WTC11 (cell line): ENCODE data around the gene LRSAM1. TPM values are rescaled to one million over a fixed set of nuclear protein-coding genes. Genes with fewer than 3 reads are reported as not detected.
A peak's percentile ranks its signal among the peaks of the same experiment; 100 is the strongest.

ENCODE experiments used
- ATAC-seq: fragments of 200-7000 bp; cut with Tn5 transposase; 2 replicates; pipeline ENCODE4 v1.10.0; 2021; ENCODE audit warnings: mild to moderate bottlenecking, moderate library complexity
- CTCF ChIA-PET: fragments of 300-600 bp; sonication (Branson Sonifier 250); formaldehyde crosslinking; loops from one replicate; lab custom pipeline; 2021; ENCODE audit warnings: antibody characterized with exemption; lab: Charles Lee
- POLR2A ChIA-PET: fragments of 350-600 bp; sonication (Branson Sonifier 250); formaldehyde crosslinking; loops from one replicate; lab custom pipeline; 2021; ENCODE audit warnings: antibody characterized with exemption; lab: Charles Lee
- DNase-seq: peaks from one replicate; pipeline ENCODE4 v3.0.0; 2021; ENCODE audit warnings: low spot score
- H3K27ac Mint-ChIP-seq: 2 replicates; pipeline ENCODE4 v1.8.0; 2021; ENCODE audit warnings: mixed read lengths
- H3K27me3 Mint-ChIP-seq: 2 replicates; pipeline ENCODE4 v1.8.0; 2021; ENCODE audit warnings: low read depth, mild to moderate bottlenecking, moderate library complexity, mixed read lengths
- H3K36me3 Mint-ChIP-seq: 2 replicates; pipeline ENCODE4 v1.8.0; 2021; ENCODE audit warnings: mixed read lengths
- H3K4me1 Mint-ChIP-seq: 2 replicates; pipeline ENCODE4 v1.8.0; 2022; ENCODE audit warnings: mixed read lengths
- H3K4me3 Mint-ChIP-seq: 2 replicates; pipeline ENCODE4 v1.8.0; 2021; ENCODE audit warnings: mild to moderate bottlenecking, moderate library complexity, mixed read lengths
- H3K9me3 Mint-ChIP-seq: 2 replicates; pipeline ENCODE4 v1.8.0; 2021; ENCODE audit warnings: mixed read lengths
- CBFB ChIP-seq: sonication (generic); formaldehyde crosslinking; IDR thresholded peaks from 2 replicates; pipeline ENCODE4 v1.8.1; 2022; ENCODE audit warnings: mild to moderate bottlenecking, low read depth, missing genetic modification reagents
- CDX4 ChIP-seq: fragments of 250-450 bp; sonication (Bioruptor Pico); IDR thresholded peaks from 2 replicates; pipeline ENCODE4 v1.9.0; 2021; ENCODE audit warnings: moderate library complexity, mild to moderate bottlenecking, inconsistent platforms, borderline replicate concordance
- CREM ChIP-seq: sonication (generic); formaldehyde crosslinking; IDR thresholded peaks from 2 replicates; pipeline ENCODE4 v1.8.1; 2022; ENCODE audit warnings: mild to moderate bottlenecking, missing genetic modification reagents, moderate library complexity
- CTCF ChIP-seq: fragments of 200-600 bp; IDR thresholded peaks from 2 replicates; pipeline ENCODE4 v1.8.0; 2022; ENCODE audit warnings: antibody characterized with exemption
- E2F5 ChIP-seq: sonication (generic); formaldehyde crosslinking; IDR thresholded peaks from 2 replicates; pipeline ENCODE4 v1.8.1; 2022; ENCODE audit warnings: mild to moderate bottlenecking, moderate library complexity, missing genetic modification reagents
- FOXJ3 ChIP-seq: sonication (generic); formaldehyde crosslinking; IDR thresholded peaks from 2 replicates; pipeline ENCODE4 v1.9.0; 2021; ENCODE audit warnings: missing genetic modification reagents, mild to moderate bottlenecking, borderline replicate concordance
- FOXP1 ChIP-seq: sonication (generic); formaldehyde crosslinking; IDR thresholded peaks from 2 replicates; pipeline ENCODE4 v1.8.0; 2022; ENCODE audit warnings: missing genetic modification reagents, mild to moderate bottlenecking, moderate library complexity, borderline replicate concordance
- FOXP4 ChIP-seq: sonication (generic); formaldehyde crosslinking; IDR thresholded peaks from 2 replicates; pipeline ENCODE4 v1.8.0; 2022; ENCODE audit warnings: mild to moderate bottlenecking, missing genetic modification reagents
- IRF2 ChIP-seq: sonication (generic); formaldehyde crosslinking; IDR thresholded peaks from 2 replicates; pipeline ENCODE4 v1.8.0; 2022; ENCODE audit warnings: low read depth, missing genetic modification reagents, borderline replicate concordance
- JUN ChIP-seq: sonication (generic); formaldehyde crosslinking; IDR thresholded peaks from 2 replicates; pipeline ENCODE4 v1.8.0; 2023; ENCODE audit warnings: mild to moderate bottlenecking, missing genetic modification reagents
- KAT7 ChIP-seq: sonication (generic); formaldehyde crosslinking; IDR thresholded peaks from 2 replicates; pipeline ENCODE4 v1.8.1; 2023; ENCODE audit warnings: missing genetic modification reagents, mild to moderate bottlenecking, borderline replicate concordance
- PREB ChIP-seq: sonication (generic); formaldehyde crosslinking; IDR thresholded peaks from 2 replicates; pipeline ENCODE4 v1.8.1; 2022; ENCODE audit warnings: mild to moderate bottlenecking, missing genetic modification reagents, moderate library complexity, borderline replicate concordance
- RELA ChIP-seq: sonication (generic); formaldehyde crosslinking; IDR thresholded peaks from 2 replicates; pipeline ENCODE4 v1.8.1; 2022; ENCODE audit warnings: missing genetic modification reagents, mild to moderate bottlenecking, borderline replicate concordance
- SMAD4 ChIP-seq: sonication (generic); formaldehyde crosslinking; IDR thresholded peaks from 2 replicates; pipeline ENCODE4 v1.8.0; 2022; ENCODE audit warnings: mild to moderate bottlenecking, missing genetic modification reagents
- ZBTB21 ChIP-seq: sonication (generic); formaldehyde crosslinking; IDR thresholded peaks from 2 replicates; pipeline ENCODE4 v1.8.1; 2023; ENCODE audit warnings: mild to moderate bottlenecking, missing genetic modification reagents, borderline replicate concordance
- ZNF281 ChIP-seq: sonication (generic); formaldehyde crosslinking; IDR thresholded peaks from 2 replicates; pipeline ENCODE4 v1.8.0; 2023; ENCODE audit warnings: mild to moderate bottlenecking, missing genetic modification reagents
- ZNF671 ChIP-seq: fragments of 250-450 bp; sonication (Bioruptor Pico); IDR thresholded peaks from 2 replicates; pipeline ENCODE4 v1.8.0; 2021; ENCODE audit warnings: mild to moderate bottlenecking
- ZSCAN18 ChIP-seq: fragments of 250-450 bp; sonication (Bioruptor Pico); IDR thresholded peaks from 2 replicates; pipeline ENCODE4 v2.1.2; 2022; ENCODE audit warnings: mild to moderate bottlenecking, moderate library complexity
- total RNA-seq: library from RNA; stranded (reverse); gene quantifications from 3 replicates; pipeline ENCODE4 v1.2.3, GENCODE V29; 2021

Gene LRSAM1
- total RNA-seq, 1 experiment from 2014 or later: 32.4 TPM

GRCh38 chr9:127494304-127494702, 43.0 kb downstream of the LRSAM1 start:
- H3K4me3 Mint-ChIP-seq: no peak overlapping the region
- no peak for ATAC-seq
- no peak for TF ChIP-seq FOXP1 (CRISPR knock-in tag)
- no peak for TF ChIP-seq ZSCAN18
- TF ChIP-seq PREB: no peak
- TF ChIP-seq IRF2 (CRISPR knock-in tag): no peak
- no peak for TF ChIP-seq FOXP4 (CRISPR knock-in tag)
- TF ChIP-seq CREM (CRISPR knock-in tag): no peak
- no peak for TF ChIP-seq CTCF
- TF ChIP-seq KAT7 (CRISPR knock-in tag): no peak
- no peak for TF ChIP-seq ZNF671 (CRISPR knock-in tag)
- TF ChIP-seq, all 79 proteins: peak for 0
- no peaks in the 10 kb centered on the region for H3K9me3 Mint-ChIP-seq
- CTCF ChIA-PET: interaction anchor here (2.1 kb wide), 1 partner anchor 39 kb away, joined by 4 read pairs; no protein-coding TSS in a partner anchor
- H3K27me3 Mint-ChIP-seq: no peaks in the 10 kb centered on the region
- peaks cover 9% of the 10 kb centered on the region for H3K36me3 Mint-ChIP-seq
- POLR2A ChIA-PET: no interaction called here
- peak overlapping the region; percentile 85 for H3K27ac Mint-ChIP-seq
- no peak for DNase-seq
- H3K4me1 Mint-ChIP-seq: peaks cover 5% of the 10 kb centered on the region

GRCh38 chr9:127495884-127496555, 44.7 kb downstream of the LRSAM1 start:
- Mint-ChIP-seq H3K4me3 (no peak overlapping the region), H3K27ac (0 out of 2 replicates have a peak overlapping the region, but pooled peaks have one; percentile 24)
- TF ChIP-seq FOXJ3 (CRISPR knock-in tag) (no peak), CDX4 (CRISPR knock-in tag) (no peak), RELA (CRISPR knock-in tag) (no peak), JUN (CRISPR knock-in tag) (no peak)
- TF ChIP-seq, all 79 proteins: peak for 0
- ChIA-PET POLR2A (no interaction called here), CTCF (no interaction called here)
- DNase-seq (no peak), ATAC-seq (no peak)
- Mint-ChIP-seq H3K4me1 (no peaks in the 10 kb centered on the region), H3K9me3 (no peaks in the 10 kb centered on the region), H3K27me3 (no peaks in the 10 kb centered on the region), H3K36me3 (peaks cover 9% of the 10 kb centered on the region)

GRCh38 chr9:127496974-127497373, 45.7 kb downstream of the LRSAM1 start:
- H3K4me3 Mint-ChIP-seq: no peak overlapping the region
- no peak for ATAC-seq
- no peak for TF ChIP-seq ZBTB21
- TF ChIP-seq CBFB (CRISPR knock-in tag): no peak
- no peak for TF ChIP-seq E2F5 (CRISPR knock-in tag)
- TF ChIP-seq CDX4 (CRISPR knock-in tag): no peak
- TF ChIP-seq FOXJ3 (CRISPR knock-in tag): no peak
- TF ChIP-seq SMAD4 (CRISPR knock-in tag): no peak
- TF ChIP-seq ZNF281: no peak

More at GRCh38 chr9:127496974-127497373, 45.7 kb downstream of the LRSAM1 start:
- Mint-ChIP-seq H3K9me3 (no peaks in the 10 kb centered on the region), H3K4me1 (no peaks in the 10 kb centered on the region), H3K36me3 (peaks cover 9% of the 10 kb centered on the region), H3K27ac (no peak overlapping the region), H3K27me3 (no peaks in the 10 kb centered on the region)
- ChIA-PET CTCF (no interaction called here), POLR2A (no interaction called here)
- no peak for DNase-seq
